GM12891 (cell line): ENCODE results near the gene MYLK.

Experiments
- POLR2A ChIP-seq: IDR thresholded peaks from 2 replicates; pipeline ENCODE4 v1.6.1; 2011; ENCODE audit warnings: low read depth, low read length, control low read depth
- POU2F2 ChIP-seq: IDR thresholded peaks from 2 replicates; pipeline ENCODE4 v1.6.1; 2011; ENCODE audit warnings: low read depth, mild to moderate bottlenecking, control low read depth, low read length, moderate library complexity
- SPI1 ChIP-seq: IDR thresholded peaks from 2 replicates; pipeline ENCODE4 v1.6.1; 2011; ENCODE audit warnings: low read depth, low read length, control low read depth

GRCh38 chr3:123779655-123780231 lies 104.4 kb downstream of the MYLK start:
- no peak for TF ChIP-seq POLR2A
- TF ChIP-seq SPI1: 0 out of 2 replicates have a peak, but pooled peaks have one; percentile 3
- no peak for TF ChIP-seq POU2F2
